Left ventricle myocardium inferior (tissue), 1 donor: Measurements from ENCODE around the gene ELP4. TPM values are rescaled to one million over a fixed set of nuclear protein-coding genes. Genes with fewer than 3 reads are reported as not detected.

Source experiments
- DNase-seq: peaks from one replicate; pipeline ENCODE4 v3.0.0-alpha.2; 2020
- H3K27ac ChIP-seq: fragments of 200-600 bp; replicated peaks from 2 replicates; pipeline ENCODE4 v1.8.0; 2021
- H3K27me3 ChIP-seq: fragments of 200-600 bp; 2 replicates; pipeline ENCODE4 v1.8.0; 2021; ENCODE audit warnings: low read depth
- H3K36me3 ChIP-seq: fragments of 200-600 bp; 2 replicates; pipeline ENCODE4 v1.8.0; 2021
- H3K4me1 ChIP-seq: fragments of 200-600 bp; 2 replicates; pipeline ENCODE4 v1.8.0; 2021
- H3K4me3 ChIP-seq: fragments of 200-600 bp; 2 replicates; pipeline ENCODE4 v1.8.0; 2021; ENCODE audit warnings: mild to moderate bottlenecking, moderate library complexity
- H3K9me3 ChIP-seq: fragments of 200-600 bp; replicated peaks from 2 replicates; pipeline ENCODE4 v1.8.0; 2021
- intact Hi-C: fragments of 100-400 bp; cut with micrococcal nuclease; formaldehyde crosslinking; loops from one replicate; pipeline ENCODE4 v1.11.0; 2022
- total RNA-seq: library from RNA; stranded (reverse); fragmentation: NEBNext Ultra II Directional; extraction: Animal tissue kit (Norgen Biotek cat#: 25700); gene quantifications from one replicate; pipeline ENCODE4 v1.2.1, GENCODE V29; 2021
- TF ChIP-seq, protein P1 (sequence below): fragments of 200-600 bp; IDR thresholded peaks from 2 replicates; pipeline ENCODE4 v1.8.0; 2021; ENCODE audit warnings: antibody characterized with exemption, mild to moderate bottlenecking, borderline replicate concordance
- donor health status: DM: no; HTN: yes; CAD: no; lungs with severe emphysema.

The ELP4 gene
- total RNA-seq, 1 donor from 2014 or later: 13.6 TPM

DNA sequence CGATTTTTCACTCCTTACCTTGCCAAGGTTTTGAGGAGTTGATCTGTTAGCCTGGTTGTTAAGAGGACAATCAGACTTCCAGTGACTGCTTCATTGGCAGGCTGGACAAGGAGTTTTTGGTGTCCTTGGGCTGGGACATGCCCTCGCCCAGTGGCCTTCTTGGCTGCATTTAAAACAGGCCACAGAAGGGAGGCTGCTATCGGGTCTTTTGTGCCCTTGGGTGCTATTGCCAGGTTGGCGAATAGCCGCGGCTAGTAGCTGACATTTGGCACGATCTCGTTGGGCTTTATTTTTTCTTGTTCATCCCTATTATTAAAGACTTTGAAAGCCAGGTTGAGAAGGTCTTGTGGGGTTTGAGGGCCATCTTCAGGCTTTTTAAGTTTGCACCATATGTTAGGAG, 99.4 kb downstream of the ELP4 start:
- intact Hi-C loops: no loop called here
- TF ChIP-seq, protein P1, sequence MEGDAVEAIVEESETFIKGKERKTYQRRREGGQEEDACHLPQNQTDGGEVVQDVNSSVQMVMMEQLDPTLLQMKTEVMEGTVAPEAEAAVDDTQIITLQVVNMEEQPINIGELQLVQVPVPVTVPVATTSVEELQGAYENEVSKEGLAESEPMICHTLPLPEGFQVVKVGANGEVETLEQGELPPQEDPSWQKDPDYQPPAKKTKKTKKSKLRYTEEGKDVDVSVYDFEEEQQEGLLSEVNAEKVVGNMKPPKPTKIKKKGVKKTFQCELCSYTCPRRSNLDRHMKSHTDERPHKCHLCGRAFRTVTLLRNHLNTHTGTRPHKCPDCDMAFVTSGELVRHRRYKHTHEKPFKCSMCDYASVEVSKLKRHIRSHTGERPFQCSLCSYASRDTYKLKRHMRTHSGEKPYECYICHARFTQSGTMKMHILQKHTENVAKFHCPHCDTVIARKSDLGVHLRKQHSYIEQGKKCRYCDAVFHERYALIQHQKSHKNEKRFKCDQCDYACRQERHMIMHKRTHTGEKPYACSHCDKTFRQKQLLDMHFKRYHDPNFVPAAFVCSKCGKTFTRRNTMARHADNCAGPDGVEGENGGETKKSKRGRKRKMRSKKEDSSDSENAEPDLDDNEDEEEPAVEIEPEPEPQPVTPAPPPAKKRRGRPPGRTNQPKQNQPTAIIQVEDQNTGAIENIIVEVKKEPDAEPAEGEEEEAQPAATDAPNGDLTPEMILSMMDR: no peak
- H3K4me3 ChIP-seq: no peak overlapping the region
- no peak for DNase-seq
- H3K4me1 ChIP-seq: peaks cover 4% of the 10 kb centered on the region
- no peaks in the 10 kb centered on the region for H3K9me3 ChIP-seq
- H3K36me3 ChIP-seq: no peaks in the 10 kb centered on the region
- H3K27me3 ChIP-seq: no peaks in the 10 kb centered on the region
- no peak overlapping the region for H3K27ac ChIP-seq

DNA sequence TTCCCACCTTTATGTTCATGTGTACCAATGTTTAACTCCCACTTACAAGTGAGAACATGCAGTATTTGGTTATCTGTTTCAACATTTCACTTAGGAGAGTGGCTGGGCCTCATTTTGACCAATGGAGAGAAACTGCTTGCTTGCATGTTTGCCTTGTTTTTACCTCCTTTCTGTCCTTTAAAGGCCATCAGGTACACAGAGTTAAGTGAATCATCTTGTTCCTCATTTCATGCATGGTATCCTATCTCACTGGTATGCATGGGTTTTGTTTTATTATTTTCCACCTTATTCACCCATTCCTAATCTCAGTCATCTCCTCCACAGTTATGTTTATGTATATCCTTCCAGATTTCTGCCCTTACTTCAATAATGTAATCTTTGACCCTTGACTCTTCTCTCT, 101.0 kb downstream of the ELP4 start:
- intact Hi-C loops: no loop called here

DNA sequence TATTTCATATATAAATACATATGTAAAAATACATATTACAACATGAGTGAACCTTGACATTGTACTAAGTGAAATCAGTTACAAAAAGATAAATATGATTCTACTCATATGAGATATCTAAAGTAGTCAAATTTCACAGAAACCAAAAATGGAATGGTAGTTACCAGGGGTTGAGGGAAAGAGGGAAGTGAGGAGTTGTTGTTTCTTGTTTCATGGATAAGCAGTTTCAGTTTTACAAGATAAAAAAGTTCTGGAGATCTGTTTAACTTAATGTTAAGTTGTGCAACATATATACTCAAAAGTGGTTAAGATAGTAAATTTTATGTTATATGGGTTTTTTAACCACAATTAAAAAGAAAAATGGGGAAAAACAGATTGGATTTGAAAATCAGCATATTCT, 107.7 kb downstream of the ELP4 start:
- TF ChIP-seq, protein P1: no peak
- Histone ChIP-seq H3K4me3 (no peak overlapping the region), H3K4me1 (no peaks in the 10 kb centered on the region), H3K27me3 (no peaks in the 10 kb centered on the region), H3K9me3 (no peaks in the 10 kb centered on the region), H3K27ac (no peak overlapping the region), H3K36me3 (no peaks in the 10 kb centered on the region)
- no peak for DNase-seq
- intact Hi-C loops: no loop called here

More for the DNA sequence above, 101.0 kb downstream of the ELP4 start:
- no peak overlapping the region for H3K4me3 ChIP-seq
- TF ChIP-seq, protein P1: no peak
- H3K9me3 ChIP-seq: no peaks in the 10 kb centered on the region
- H3K36me3 ChIP-seq: no peaks in the 10 kb centered on the region
- H3K27me3 ChIP-seq: no peaks in the 10 kb centered on the region
- H3K4me1 ChIP-seq: peaks cover 4% of the 10 kb centered on the region
- no peak for DNase-seq
- H3K27ac ChIP-seq: no peak overlapping the region

DNA sequence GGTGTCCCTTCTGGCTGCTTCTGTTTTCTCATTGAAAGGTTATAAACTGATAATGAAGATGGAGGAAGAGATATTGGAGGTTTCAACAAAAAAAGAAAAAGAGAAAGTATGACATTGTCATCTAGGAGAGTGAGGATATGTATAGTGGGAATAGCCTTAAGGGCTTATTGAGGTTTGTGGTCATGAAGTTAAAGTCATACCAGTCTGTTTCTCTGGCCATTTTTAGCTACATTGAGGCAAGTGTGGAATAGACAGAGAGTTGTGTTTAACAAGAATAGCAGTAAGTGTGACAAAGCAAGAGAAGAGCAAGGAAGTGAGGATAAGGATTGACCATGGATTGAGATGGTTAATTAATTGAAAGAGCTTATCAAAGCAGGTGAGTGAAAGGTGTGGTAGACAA, 110.4 kb downstream of the ELP4 start:
- no peaks in the 10 kb centered on the region for H3K9me3 ChIP-seq
- H3K36me3 ChIP-seq: no peaks in the 10 kb centered on the region
- H3K27me3 ChIP-seq: no peaks in the 10 kb centered on the region
- H3K4me1 ChIP-seq: no peaks in the 10 kb centered on the region
- TF ChIP-seq, protein P1: no peak
- no peak overlapping the region for H3K4me3 ChIP-seq
- intact Hi-C loops: no loop called here
- no peak overlapping the region for H3K27ac ChIP-seq
- DNase-seq: no peak

DNA sequence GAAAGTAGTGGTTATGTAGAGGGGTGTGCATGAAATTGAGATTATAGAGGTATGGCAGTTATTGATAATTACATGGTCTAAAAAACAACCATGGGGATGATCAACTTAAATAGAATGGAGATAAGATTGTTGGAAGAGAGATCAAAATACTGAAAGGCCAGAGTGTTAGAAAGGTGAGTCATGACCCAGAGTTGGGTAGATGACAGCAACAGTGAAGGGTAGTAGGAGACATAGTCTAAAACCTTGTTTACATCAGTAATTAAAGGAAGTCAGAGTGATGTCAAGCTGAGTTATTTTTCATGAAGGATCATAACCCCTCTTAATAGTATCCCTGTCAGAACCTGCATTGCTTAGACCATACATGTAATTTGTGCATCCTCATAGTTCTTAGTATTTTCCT, 110.9 kb downstream of the ELP4 start:
- Histone ChIP-seq H3K36me3 (no peaks in the 10 kb centered on the region), H3K27ac (no peak overlapping the region), H3K27me3 (no peaks in the 10 kb centered on the region), H3K4me3 (no peak overlapping the region), H3K9me3 (no peaks in the 10 kb centered on the region), H3K4me1 (no peaks in the 10 kb centered on the region)
- TF ChIP-seq, protein P1: no peak
- no peak for DNase-seq
- intact Hi-C loops: no loop called here

DNA sequence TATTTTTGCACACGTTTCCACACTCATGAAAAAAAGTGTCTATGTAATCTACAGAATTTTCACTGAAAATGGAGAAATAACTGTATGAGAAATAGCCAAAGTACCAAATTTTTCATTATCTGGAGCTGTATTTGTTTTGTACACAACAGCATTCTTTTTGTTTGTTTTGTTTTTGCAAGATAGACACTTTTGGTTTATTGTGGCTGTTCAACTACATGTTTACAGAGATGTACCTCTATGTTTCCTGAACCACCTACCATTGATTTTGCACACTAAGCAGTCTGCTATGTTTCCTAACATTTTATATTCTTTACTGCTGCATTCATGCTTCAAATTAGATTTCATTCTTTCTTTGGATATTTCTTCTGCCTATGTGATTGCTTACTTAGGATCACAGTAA, 116.3 kb downstream of the ELP4 start:
- intact Hi-C loops: no loop called here
- Histone ChIP-seq H3K4me1 (no peaks in the 10 kb centered on the region), H3K27me3 (no peaks in the 10 kb centered on the region), H3K36me3 (peaks cover 10% of the 10 kb centered on the region), H3K4me3 (no peak overlapping the region), H3K27ac (no peak overlapping the region), H3K9me3 (no peaks in the 10 kb centered on the region)
- DNase-seq: no peak
- TF ChIP-seq, protein P1: no peak
